ENCODE results near the gene KLHDC7B.

KLHDC7B gene

DNA sequence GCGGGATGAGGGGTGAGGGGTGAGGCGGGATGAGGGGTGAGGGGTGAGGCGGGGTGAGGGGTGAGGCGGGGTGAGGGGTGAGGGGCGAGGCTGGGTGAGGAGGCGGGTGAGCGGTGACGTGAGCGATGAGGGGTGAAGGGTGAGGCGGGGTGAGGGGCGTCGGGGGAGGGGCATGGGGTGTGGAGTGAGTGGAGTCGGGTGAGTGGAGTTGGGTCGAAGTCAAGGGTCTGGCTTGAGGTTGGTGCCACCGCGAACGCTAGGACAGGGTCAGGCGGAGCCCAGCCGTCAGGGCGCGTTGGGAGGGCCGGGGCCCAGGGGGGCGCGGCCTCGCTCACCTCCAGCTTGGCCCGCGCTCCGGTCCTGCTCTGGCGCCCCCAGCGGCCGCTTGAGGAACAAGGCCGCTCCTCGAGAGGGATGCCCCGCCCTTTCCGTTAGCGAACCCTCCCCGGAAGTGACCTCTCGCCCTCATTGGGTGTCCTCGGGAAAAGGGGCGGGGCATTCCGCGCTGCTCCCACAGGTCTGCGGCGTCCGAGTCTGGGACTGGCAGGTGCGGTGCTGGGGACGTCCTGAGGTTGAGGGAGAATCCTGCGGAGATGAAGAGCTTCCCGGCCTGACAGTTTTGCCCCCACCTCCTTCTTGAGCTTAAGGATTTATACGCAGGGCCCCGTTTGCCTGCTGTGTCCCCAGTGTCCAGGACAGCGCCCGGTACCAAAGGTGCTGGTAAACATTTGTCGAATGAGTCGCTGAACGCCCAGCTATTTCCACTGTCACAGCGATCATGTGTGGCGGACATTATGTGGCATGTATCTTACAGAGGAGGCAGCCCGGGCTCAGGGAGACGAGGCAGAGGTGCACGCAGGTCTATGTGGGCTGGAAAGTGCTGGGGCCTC, 17.1 kb downstream of the KLHDC7B start, which contains the start of gene SYCE3:
Gene SYCE3 (minus strand): TSS at position 397 of the 890 bp plus-strand sequence. CDS start 6,514 bp downstream, outside the sequence.
- TF ChIP-seq, protein P1, sequence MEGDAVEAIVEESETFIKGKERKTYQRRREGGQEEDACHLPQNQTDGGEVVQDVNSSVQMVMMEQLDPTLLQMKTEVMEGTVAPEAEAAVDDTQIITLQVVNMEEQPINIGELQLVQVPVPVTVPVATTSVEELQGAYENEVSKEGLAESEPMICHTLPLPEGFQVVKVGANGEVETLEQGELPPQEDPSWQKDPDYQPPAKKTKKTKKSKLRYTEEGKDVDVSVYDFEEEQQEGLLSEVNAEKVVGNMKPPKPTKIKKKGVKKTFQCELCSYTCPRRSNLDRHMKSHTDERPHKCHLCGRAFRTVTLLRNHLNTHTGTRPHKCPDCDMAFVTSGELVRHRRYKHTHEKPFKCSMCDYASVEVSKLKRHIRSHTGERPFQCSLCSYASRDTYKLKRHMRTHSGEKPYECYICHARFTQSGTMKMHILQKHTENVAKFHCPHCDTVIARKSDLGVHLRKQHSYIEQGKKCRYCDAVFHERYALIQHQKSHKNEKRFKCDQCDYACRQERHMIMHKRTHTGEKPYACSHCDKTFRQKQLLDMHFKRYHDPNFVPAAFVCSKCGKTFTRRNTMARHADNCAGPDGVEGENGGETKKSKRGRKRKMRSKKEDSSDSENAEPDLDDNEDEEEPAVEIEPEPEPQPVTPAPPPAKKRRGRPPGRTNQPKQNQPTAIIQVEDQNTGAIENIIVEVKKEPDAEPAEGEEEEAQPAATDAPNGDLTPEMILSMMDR (IDR thresholded peaks at IDR 0.05; ENCODE audit: low read depth, low read length, missing control alignments) = peak; percentile 91
- peak; percentile 47 for DNase-seq (ENCODE audit: extremely low read depth, low read depth)
- peak within 1 kb of the TSS; percentile 51 for H3K4me3 ChIP-seq (replicated peaks; ENCODE audit: low read depth, low read length)

DNA sequence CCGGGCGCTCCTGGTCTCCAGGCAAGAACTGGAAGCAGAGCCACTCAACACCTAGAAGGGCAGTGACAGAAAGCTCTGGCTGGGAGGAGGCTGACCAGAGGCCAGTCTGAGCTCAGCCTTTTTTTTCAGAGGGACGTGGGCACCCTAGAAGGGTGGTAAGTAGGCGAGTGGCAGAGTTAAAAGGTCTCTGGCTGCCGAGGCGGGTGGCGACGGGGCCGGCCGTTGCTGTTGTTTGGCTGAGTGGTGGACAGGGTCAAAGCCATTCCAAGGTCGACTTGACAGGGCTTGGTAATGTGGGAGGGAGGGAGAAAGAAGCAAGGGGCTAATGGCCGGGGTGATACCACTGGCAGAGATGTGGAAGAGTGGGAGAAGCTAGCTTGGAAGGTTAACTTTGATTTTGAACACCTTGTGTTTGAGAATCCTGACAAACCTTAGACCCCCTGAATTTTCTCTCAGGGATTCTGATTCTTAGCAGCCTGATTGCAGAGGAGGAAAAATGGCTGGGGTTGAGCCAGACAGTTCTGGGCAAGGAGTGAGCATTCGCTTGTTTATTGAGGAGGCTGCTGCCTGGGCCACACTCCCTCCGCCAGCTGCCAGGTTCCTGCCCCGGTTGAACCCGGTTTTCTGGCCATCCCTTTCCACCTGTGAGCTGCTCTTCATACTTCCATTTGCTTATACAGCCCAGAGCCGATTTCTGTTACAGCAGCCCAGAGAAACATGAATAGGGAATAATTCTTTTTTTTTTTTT, 17.9 kb downstream of the KLHDC7B start:
- H3K4me3 ChIP-seq (replicated peaks; ENCODE audit: low read depth, low read length) = peak overlapping the region; percentile 51
- TF ChIP-seq, protein P1 (IDR thresholded peaks at IDR 0.05; ENCODE audit: low read depth, low read length, missing control alignments) = no peak
- no peak for DNase-seq (ENCODE audit: extremely low read depth, low read depth)

DNA sequence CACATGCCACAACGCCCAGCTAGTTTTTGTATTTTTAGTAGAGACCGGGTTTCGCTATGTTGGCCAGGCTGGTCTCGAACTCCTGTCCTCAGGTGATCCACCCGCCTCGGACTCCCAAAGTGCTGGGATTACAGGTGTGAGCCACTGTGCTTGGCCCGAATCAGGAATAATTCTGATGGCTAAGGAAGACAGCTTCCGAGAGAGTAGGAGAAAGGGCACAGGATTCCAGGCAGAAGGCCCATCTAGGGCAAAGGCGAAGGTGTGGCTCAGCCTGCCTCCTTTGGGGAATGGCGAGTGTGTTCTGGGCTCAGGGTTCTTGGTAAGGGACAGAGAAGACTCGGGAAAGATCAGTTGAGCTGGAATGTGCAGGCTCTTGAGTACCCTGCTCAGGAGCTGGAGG, 18.6 kb downstream of the KLHDC7B start:
- TF ChIP-seq, protein P1 (IDR thresholded peaks at IDR 0.05; ENCODE audit: low read depth, low read length, missing control alignments) = no peak
- DNase-seq (ENCODE audit: extremely low read depth, low read depth) = no peak

DNA sequence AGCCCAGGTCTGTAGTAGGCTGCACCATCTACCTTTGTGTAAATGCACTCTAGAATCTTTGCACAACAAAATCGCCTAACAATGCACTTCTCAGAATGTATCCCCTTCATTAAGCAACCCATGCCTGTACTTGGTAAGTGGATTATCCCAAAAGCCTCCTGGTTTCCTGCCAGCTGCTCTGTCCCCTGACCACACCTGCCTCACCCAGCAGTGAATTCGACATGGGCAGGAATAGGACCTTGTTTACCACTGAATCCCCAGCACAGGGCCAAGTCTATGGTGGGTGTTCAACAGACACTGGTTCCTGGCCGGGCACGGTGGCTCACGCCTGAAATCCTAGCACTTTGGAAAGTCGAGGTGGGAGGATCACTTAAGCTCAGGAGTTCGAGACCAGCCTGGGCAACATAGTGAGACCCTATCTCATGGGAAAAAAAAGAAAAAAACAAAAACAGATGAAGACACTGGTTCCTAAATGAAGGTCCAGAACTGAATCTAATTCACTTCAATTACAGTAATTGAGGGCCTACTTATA, 22.1 kb downstream of the KLHDC7B start:
- TF ChIP-seq, protein P1 (IDR thresholded peaks at IDR 0.05; ENCODE audit: low read depth, low read length, missing control alignments) = no peak
- DNase-seq (ENCODE audit: extremely low read depth, low read depth) = no peak
- H3K4me3 ChIP-seq (replicated peaks; ENCODE audit: low read depth, low read length) = no peak overlapping the region

More for the DNA sequence above, 18.6 kb downstream of the KLHDC7B start:
- no peak overlapping the region for H3K4me3 ChIP-seq (replicated peaks; ENCODE audit: low read depth, low read length)

DNA sequence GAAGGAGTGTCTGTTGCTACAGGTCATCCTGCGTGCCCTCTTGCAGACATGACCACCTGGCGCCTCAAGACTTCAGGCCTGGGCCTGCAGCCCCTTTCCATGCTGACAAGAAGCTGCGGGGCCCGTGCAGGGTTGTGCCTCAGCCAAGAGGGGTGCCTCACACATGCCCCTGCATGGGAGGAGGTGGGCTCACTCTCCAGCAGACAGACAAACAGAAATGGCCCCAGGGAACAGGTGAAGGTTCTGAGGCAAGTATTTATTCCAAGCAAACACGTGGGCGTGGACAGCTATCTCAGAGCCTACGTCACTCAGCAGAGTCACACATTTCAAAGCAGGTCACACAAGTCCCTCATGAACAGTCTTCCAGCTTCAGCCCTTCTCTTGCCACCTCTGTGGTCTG, 22.9 kb downstream of the KLHDC7B start:
- TF ChIP-seq, protein P1 (IDR thresholded peaks at IDR 0.05; ENCODE audit: low read depth, low read length, missing control alignments) = no peak
- no peak for DNase-seq (ENCODE audit: extremely low read depth, low read depth)
- H3K4me3 ChIP-seq (replicated peaks; ENCODE audit: low read depth, low read length) = no peak overlapping the region

DNA sequence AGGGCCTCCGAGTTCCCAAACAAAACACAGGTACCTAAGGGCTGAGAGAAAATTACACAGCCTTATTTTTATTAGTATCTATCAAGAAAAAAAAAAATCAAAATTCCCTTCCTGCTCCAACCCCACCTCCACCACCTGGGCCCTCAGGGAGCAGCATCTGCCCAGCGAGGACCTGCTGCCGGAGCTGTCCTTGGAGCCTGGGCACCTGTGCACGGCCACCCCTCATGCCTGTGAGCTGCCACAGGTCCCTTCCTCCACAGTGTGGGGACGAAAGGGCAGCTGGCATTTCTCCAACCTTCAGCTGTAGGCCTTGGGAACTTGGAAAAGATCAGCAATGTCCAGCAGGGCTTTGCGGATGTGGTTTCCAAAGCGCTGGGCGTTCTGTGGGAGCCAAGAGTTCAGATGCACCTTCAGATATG, 23.4 kb downstream of the KLHDC7B start:
- TF ChIP-seq, protein P1 (IDR thresholded peaks at IDR 0.05; ENCODE audit: low read depth, low read length, missing control alignments) = no peak
- DNase-seq (ENCODE audit: extremely low read depth, low read depth) = no peak
- H3K4me3 ChIP-seq (replicated peaks; ENCODE audit: low read depth, low read length) = no peak overlapping the region
